ENCODE results near the gene PRH1.

DNA sequence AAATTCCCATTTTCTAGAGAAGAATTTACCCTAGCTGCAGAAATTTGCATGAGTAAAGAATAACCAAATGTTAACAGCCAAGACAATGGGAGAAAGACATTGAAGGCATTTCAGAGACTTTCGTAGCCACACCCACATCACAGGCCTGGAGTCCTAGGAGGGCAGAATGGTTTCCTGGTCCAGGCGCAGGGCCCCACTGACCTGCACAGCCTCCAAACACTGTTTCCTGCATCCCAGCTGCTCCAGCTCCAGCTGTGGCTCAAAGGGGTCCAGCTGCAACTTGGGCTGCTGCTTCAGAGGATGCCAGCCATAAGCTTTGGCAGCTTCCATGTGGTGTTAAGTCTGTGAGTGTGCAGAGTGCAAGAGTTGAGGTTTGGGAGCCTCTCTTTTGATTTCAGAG, 28.2 kb downstream of the PRH1 start:
- TF ChIP-seq, protein P1, sequence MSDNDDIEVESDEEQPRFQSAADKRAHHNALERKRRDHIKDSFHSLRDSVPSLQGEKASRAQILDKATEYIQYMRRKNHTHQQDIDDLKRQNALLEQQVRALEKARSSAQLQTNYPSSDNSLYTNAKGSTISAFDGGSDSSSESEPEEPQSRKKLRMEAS (IDR thresholded peaks at IDR 0.05), result no peak
- TF ChIP-seq, protein P2, sequence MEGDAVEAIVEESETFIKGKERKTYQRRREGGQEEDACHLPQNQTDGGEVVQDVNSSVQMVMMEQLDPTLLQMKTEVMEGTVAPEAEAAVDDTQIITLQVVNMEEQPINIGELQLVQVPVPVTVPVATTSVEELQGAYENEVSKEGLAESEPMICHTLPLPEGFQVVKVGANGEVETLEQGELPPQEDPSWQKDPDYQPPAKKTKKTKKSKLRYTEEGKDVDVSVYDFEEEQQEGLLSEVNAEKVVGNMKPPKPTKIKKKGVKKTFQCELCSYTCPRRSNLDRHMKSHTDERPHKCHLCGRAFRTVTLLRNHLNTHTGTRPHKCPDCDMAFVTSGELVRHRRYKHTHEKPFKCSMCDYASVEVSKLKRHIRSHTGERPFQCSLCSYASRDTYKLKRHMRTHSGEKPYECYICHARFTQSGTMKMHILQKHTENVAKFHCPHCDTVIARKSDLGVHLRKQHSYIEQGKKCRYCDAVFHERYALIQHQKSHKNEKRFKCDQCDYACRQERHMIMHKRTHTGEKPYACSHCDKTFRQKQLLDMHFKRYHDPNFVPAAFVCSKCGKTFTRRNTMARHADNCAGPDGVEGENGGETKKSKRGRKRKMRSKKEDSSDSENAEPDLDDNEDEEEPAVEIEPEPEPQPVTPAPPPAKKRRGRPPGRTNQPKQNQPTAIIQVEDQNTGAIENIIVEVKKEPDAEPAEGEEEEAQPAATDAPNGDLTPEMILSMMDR (IDR thresholded peaks at IDR 0.05 in 2 of 3, conservative IDR thresholded peaks at IDR 0.05 in 1 of 3; ENCODE audit: borderline replicate concordance in 1 of 3, insufficient read depth in 1 of 3, low read depth in 2 of 3, low read length in 2 of 3), result no peak
- no peak for TF ChIP-seq TCF7L2 (IDR thresholded peaks at IDR 0.05; ENCODE audit: borderline replicate concordance, extremely low read depth, insufficient read depth, insufficient read length)
- no peak for TF ChIP-seq SRF (IDR thresholded peaks at IDR 0.05; ENCODE audit: low read depth)
- no peak for TF ChIP-seq CEBPB (IDR thresholded peaks at IDR 0.05; ENCODE audit: low read depth)
- no peak for TF ChIP-seq JUND (IDR thresholded peaks at IDR 0.05)
- TF ChIP-seq YY1 (IDR thresholded peaks at IDR 0.05; ENCODE audit: extremely low read depth, insufficient replicate concordance, low read depth, low read length), result no peak
- TF ChIP-seq ZNF274 (IDR thresholded peaks at IDR 0.05; ENCODE audit: low read depth, low read length), result no peak
- TF ChIP-seq RAD21 (IDR thresholded peaks at IDR 0.05; ENCODE audit: low read depth), result no peak
- TF ChIP-seq POLR2A (IDR thresholded peaks at IDR 0.05; ENCODE audit: borderline replicate concordance, extremely low read depth, insufficient read depth, insufficient read length), result no peak
- no peak for TF ChIP-seq POLR2AphosphoS5 (IDR thresholded peaks at IDR 0.05; ENCODE audit: low read depth, low read length)
- no peak for TF ChIP-seq EZH2 (IDR thresholded peaks at IDR 0.05)

All from HCT116 (cell line).